Measurements from ENCODE around the gene BLM.

DNA sequence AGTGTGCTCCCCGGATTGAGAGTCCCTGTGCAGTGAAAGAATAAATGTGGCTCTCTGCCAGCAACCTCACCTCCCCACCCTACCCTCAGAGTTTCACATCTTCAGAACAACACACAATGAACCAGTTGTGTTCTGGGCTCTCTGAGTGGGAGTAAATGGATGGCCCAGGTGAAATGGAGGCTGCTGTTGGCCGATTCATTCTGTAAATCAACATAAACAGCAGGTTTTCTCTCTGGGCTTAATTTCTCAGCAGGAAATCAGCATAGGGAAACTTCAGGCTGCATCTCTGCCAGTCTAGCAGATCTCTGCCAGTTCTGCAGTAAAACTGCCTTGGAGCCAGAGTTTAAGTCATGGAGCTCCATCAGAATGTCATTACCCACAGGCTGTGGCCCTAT, 96.6 kb downstream of the BLM start:
- TF ChIP-seq SP1 (IDR thresholded peaks at IDR 0.05; ENCODE audit: low read depth, low read length) (no peak), E2F6 (IDR thresholded peaks at IDR 0.05) (no peak)

Measured in H1 (cell line).